A549 treated with DMSO at 1 μM for 4 hours (cell line): ENCODE measurements around the gene TSPAN11. TPM values are rescaled to one million over a fixed set of nuclear protein-coding genes. Genes with fewer than 3 reads are reported as not detected.

Experiments
- total RNA-seq: library from RNA; stranded (reverse); fragments of 200-300 nt; extraction: Qiagen RNA extraction; gene quantifications from 5 replicates; pipeline ENCODE4 v1.2.3, GENCODE V29; 2022; ENCODE audit warnings: low read depth

TSPAN11 gene, protein sequence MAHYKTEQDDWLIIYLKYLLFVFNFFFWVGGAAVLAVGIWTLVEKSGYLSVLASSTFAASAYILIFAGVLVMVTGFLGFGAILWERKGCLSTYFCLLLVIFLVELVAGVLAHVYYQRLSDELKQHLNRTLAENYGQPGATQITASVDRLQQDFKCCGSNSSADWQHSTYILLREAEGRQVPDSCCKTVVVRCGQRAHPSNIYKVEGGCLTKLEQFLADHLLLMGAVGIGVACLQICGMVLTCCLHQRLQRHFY
- 0.03 to 0.09 TPM (median 0.09 TPM) in 4 of 5 replicates, not detected in the other for total RNA-seq

GRCh38 chr12:30926243-30927221, at the start of gene TSPAN11:
Gene TSPAN11, plus strand, starts transcription at chr12:30926748. Its CDS starts 27,244 bp downstream, at chr12:30953992.

Other genes starting within 250 kb of the TSPAN11 start
- 16.1 to 24.1 TPM (median 21.0 TPM) in 5 replicates for gene IPO8, start 230.9 kb upstream of the TSPAN11 start, total RNA-seq
- 21.8 to 26.2 TPM (median 25.5 TPM) in 5 replicates for gene CAPRIN2, start 171.8 kb upstream of the TSPAN11 start, total RNA-seq
- gene DDX11, start 147.1 kb downstream of the TSPAN11 start, total RNA-seq: 45.6 to 57.7 TPM (median 53.6 TPM) in 5 replicates